ENCODE measurements around the gene TEAD2.
A peak's percentile ranks its signal among the peaks of the same experiment; 100 is the strongest.

Gene TEAD2

DNA sequence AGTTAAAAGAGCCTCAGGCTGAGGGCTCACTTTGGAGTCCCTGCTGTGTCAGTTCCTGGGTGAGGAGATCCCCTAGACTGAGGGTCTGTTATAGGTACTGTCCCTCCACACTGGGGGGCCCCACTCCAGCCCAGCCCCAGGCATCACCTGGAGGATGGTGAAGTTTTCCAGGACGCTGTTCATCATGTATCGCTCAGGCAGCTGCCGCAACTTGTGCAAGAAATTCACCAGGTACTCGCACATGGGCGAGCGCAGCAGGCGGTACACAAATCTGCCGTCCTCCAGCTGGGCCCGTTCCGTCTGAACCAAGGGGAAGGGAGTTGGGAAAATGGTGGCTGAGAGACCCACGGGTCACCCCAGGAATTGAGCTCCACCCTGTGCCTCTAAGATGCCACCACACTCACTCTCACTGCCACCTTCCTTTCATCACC, 19.9 kb downstream of the TEAD2 start (continued):
- TF ChIP-seq CSDC2 (CRISPR knock-in tag; IDR thresholded peaks at IDR 0.05), result no peak
- TF ChIP-seq ZNF565 (CRISPR knock-in tag; conservative IDR thresholded peaks at IDR 0.05; ENCODE audit: low read depth), result no peak

DNA sequence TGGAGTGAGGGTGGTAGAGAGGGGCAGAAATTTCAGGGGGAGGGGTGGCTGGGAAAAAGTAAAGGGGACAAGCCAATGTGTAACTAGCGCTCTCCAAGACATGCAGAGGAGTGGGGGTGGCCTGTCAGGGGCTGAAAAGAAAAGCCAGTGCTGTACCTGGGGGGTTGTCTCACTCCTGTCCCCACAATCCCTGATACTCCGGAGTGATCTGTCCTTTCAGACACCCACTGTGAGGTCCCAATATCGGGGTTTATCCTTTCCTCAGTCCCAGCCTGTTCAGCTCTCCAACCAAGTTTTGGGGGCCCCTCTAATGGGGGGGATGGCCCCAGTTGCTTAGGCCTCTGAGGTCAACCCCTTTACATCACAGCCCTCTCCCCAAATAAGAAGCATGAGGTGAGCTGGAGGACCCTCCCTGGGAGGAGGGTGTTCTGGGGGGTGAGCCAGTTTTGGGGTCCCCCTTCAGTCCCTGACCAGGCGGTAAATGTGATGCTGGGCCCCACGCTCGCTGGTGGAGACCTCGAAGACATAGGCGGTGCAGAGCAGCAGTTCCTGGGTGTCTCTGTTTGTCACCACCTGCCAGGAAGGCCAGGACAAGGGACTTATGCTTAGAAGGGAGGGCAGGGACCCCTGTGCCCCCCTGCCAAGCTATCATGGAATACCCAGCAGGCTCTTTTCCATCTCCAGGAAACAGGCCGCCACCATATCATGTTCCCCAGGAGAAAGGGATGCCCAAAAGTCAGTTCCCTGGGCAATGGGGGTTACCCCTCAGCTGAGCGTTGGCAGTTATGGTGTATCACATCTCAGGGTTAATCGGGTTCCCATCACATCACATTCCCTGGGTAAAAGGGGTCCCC, 21.1 kb downstream of the TEAD2 start:
- TF ChIP-seq TCF4 (CRISPR knock-in tag; IDR thresholded peaks at IDR 0.05; ENCODE audit: borderline replicate concordance) (no peak), CSDC2 (CRISPR knock-in tag; IDR thresholded peaks at IDR 0.05) (no peak), TOX (CRISPR knock-in tag; IDR thresholded peaks at IDR 0.05; ENCODE audit: borderline replicate concordance) (no peak), ZFP30 (CRISPR knock-in tag; IDR thresholded peaks at IDR 0.05) (no peak), BACH2 (CRISPR knock-in tag; IDR thresholded peaks at IDR 0.05; ENCODE audit: borderline replicate concordance) (no peak), ZNF8 (CRISPR knock-in tag; IDR thresholded peaks at IDR 0.05) (no peak), ZFP3 (CRISPR knock-in tag; IDR thresholded peaks at IDR 0.05) (no peak), ARNTL (CRISPR knock-in tag; IDR thresholded peaks at IDR 0.05; ENCODE audit: borderline replicate concordance, low read depth) (no peak), ESRRG (CRISPR knock-in tag; IDR thresholded peaks at IDR 0.05) (no peak), PPARA (CRISPR knock-in tag; IDR thresholded peaks at IDR 0.05; ENCODE audit: borderline replicate concordance) (no peak), ISL1 (CRISPR knock-in tag; IDR thresholded peaks at IDR 0.05) (no peak)
- TF ChIP-seq, protein P1, sequence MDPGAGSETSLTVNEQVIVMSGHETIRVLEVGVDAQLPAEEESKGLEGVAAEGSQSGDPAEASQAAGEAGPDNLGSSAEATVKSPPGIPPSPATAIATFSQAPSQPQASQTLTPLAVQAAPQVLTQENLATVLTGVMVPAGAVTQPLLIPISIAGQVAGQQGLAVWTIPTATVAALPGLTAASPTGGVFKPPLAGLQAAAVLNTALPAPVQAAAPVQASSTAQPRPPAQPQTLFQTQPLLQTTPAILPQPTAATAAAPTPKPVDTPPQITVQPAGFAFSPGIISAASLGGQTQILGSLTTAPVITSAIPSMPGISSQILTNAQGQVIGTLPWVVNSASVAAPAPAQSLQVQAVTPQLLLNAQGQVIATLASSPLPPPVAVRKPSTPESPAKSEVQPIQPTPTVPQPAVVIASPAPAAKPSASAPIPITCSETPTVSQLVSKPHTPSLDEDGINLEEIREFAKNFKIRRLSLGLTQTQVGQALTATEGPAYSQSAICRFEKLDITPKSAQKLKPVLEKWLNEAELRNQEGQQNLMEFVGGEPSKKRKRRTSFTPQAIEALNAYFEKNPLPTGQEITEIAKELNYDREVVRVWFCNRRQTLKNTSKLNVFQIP (CRISPR knock-in tag; IDR thresholded peaks at IDR 0.05; ENCODE audit: borderline replicate concordance, low read depth), result no peak
- TF ChIP-seq, protein P2, sequence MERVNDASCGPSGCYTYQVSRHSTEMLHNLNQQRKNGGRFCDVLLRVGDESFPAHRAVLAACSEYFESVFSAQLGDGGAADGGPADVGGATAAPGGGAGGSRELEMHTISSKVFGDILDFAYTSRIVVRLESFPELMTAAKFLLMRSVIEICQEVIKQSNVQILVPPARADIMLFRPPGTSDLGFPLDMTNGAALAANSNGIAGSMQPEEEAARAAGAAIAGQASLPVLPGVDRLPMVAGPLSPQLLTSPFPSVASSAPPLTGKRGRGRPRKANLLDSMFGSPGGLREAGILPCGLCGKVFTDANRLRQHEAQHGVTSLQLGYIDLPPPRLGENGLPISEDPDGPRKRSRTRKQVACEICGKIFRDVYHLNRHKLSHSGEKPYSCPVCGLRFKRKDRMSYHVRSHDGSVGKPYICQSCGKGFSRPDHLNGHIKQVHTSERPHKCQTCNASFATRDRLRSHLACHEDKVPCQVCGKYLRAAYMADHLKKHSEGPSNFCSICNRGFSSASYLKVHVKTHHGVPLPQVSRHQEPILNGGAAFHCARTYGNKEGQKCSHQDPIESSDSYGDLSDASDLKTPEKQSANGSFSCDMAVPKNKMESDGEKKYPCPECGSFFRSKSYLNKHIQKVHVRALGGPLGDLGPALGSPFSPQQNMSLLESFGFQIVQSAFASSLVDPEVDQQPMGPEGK (CRISPR knock-in tag; IDR thresholded peaks at IDR 0.05; ENCODE audit: borderline replicate concordance), result no peak
- TF ChIP-seq, protein P3, sequence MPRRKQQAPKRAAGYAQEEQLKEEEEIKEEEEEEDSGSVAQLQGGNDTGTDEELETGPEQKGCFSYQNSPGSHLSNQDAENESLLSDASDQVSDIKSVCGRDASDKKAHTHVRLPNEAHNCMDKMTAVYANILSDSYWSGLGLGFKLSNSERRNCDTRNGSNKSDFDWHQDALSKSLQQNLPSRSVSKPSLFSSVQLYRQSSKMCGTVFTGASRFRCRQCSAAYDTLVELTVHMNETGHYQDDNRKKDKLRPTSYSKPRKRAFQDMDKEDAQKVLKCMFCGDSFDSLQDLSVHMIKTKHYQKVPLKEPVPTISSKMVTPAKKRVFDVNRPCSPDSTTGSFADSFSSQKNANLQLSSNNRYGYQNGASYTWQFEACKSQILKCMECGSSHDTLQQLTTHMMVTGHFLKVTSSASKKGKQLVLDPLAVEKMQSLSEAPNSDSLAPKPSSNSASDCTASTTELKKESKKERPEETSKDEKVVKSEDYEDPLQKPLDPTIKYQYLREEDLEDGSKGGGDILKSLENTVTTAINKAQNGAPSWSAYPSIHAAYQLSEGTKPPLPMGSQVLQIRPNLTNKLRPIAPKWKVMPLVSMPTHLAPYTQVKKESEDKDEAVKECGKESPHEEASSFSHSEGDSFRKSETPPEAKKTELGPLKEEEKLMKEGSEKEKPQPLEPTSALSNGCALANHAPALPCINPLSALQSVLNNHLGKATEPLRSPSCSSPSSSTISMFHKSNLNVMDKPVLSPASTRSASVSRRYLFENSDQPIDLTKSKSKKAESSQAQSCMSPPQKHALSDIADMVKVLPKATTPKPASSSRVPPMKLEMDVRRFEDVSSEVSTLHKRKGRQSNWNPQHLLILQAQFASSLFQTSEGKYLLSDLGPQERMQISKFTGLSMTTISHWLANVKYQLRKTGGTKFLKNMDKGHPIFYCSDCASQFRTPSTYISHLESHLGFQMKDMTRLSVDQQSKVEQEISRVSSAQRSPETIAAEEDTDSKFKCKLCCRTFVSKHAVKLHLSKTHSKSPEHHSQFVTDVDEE (CRISPR knock-in tag; IDR thresholded peaks at IDR 0.05), result no peak
- TF ChIP-seq, protein P4, sequence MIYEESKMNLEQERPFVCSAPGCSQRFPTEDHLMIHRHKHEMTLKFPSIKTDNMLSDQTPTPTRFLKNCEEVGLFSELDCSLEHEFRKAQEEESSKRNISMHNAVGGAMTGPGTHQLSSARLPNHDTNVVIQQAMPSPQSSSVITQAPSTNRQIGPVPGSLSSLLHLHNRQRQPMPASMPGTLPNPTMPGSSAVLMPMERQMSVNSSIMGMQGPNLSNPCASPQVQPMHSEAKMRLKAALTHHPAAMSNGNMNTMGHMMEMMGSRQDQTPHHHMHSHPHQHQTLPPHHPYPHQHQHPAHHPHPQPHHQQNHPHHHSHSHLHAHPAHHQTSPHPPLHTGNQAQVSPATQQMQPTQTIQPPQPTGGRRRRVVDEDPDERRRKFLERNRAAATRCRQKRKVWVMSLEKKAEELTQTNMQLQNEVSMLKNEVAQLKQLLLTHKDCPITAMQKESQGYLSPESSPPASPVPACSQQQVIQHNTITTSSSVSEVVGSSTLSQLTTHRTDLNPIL (CRISPR knock-in tag; IDR thresholded peaks at IDR 0.05; ENCODE audit: low read depth), result no peak
- ATAC-seq, result no peak

DNA sequence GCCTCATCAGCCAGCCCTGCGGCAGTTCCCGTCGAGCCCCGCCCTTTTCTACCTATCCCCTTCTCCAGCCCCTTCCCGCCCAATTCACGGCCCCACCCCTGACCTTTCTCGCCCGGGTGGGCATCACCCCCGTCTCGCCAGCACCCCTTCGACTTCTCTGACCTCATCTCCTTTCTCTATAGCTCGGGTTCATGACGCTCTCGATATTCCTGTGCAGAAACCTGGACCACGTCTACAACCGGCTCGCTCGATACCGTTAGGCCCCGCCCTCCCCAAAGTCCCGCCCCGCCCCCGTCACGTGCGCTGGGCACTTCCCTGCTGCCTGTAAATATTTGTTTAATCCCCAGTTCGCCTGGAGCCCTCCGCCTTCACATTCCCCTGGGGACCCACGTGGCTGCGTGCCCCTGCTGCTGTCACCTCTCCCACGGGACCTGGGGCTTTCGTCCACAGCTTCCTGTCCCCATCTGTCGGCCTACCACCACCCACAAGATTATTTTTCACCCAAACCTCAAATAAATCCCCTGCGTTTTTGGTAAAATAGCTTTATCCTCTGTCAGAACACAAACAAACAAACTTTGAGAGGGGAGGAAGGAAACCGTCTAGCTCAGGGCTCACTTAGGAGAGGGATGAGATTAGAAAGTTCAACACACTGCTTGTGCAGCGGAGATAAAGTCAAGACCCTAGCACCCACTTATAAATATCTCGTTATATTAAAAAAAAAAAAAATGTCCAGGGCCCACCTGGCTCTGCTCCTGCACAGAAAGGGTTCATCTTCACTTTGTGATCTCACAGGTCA, 21.9 kb downstream of the TEAD2 start:
- TF ChIP-seq ARNTL (CRISPR knock-in tag; IDR thresholded peaks at IDR 0.05; ENCODE audit: borderline replicate concordance, low read depth), result no peak
- TF ChIP-seq CSDC2 (CRISPR knock-in tag; IDR thresholded peaks at IDR 0.05), result no peak
- ATAC-seq, result no peak

DNA sequence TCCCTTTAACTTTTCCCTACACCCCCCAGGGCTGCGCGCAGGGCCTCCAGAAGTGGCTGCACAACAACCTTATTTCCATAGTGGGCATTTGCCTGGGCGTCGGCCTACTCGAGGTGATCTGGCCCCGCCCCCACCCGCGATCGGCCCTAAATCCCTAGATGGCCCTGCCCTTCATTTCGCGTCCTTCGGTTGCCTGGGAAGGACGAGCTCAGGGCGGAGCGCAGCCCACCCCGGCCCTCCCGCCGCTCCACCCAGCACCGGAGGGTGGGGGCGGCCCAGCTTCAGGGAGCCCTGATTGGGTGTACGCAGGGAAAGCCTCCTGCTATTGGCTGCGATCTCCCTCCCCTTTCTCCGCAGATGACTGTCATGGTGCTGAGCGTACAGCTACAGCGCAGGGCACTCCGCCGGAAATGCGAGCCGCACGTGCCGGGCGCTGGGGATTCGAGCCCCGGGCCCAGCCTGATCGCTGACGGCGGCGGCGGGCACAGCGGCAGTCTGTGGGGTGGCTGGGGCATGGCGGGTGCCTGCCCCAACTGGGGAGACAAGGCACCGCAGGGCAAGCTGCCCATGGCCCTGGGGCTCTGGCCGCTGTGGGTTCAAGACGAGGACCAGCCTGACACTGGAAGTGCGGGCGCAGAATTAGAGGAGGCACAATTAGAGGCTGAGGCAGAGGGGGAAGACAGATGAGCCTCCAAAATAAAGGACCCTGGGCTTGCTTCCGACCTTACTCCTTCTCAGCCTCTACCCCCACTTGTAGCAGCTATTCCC, 22.7 kb downstream of the TEAD2 start:
- peak; percentile 91 for ATAC-seq
- TF ChIP-seq, protein P5, sequence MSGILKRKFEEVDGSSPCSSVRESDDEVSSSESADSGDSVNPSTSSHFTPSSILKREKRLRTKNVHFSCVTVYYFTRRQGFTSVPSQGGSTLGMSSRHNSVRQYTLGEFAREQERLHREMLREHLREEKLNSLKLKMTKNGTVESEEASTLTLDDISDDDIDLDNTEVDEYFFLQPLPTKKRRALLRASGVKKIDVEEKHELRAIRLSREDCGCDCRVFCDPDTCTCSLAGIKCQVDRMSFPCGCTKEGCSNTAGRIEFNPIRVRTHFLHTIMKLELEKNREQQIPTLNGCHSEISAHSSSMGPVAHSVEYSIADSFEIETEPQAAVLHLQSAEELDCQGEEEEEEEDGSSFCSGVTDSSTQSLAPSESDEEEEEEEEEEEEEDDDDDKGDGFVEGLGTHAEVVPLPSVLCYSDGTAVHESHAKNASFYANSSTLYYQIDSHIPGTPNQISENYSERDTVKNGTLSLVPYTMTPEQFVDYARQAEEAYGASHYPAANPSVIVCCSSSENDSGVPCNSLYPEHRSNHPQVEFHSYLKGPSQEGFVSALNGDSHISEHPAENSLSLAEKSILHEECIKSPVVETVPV (CRISPR knock-in tag; IDR thresholded peaks at IDR 0.05), result no peak; the same call in 1 of the 2 replicates
- TF ChIP-seq, protein P3 (CRISPR knock-in tag; IDR thresholded peaks at IDR 0.05), result no peak
- TF ChIP-seq, protein P2 (CRISPR knock-in tag; IDR thresholded peaks at IDR 0.05; ENCODE audit: borderline replicate concordance), result 0 out of 2 replicates have a peak, but pooled peaks have one; percentile 46
- no peak for TF ChIP-seq ARNTL (CRISPR knock-in tag; IDR thresholded peaks at IDR 0.05; ENCODE audit: borderline replicate concordance, low read depth)
